Activated gamma-delta T cell treated with anti-CD3 and anti-CD28 coated beads, Interleukin-2, amount 50 U/mL, for 16 hours (primary cell): ENCODE measurements around the gene POLDIP3.
"Not testable (repeated sequence)": the region's sequence is repeated elsewhere in the genome, so short reads cannot be mapped to it uniquely, and the experiment has no call there.

Source experiments
- DNase-seq: peaks from one replicate; pipeline ENCODE4 v3.0.0-alpha.2; 2020; ENCODE audit warnings: low read depth

The POLDIP3 gene

GRCh38 chr22:42584364-42584940 lies 30.2 kb downstream of the POLDIP3 start:
- DNase-seq = no peak

DNA sequence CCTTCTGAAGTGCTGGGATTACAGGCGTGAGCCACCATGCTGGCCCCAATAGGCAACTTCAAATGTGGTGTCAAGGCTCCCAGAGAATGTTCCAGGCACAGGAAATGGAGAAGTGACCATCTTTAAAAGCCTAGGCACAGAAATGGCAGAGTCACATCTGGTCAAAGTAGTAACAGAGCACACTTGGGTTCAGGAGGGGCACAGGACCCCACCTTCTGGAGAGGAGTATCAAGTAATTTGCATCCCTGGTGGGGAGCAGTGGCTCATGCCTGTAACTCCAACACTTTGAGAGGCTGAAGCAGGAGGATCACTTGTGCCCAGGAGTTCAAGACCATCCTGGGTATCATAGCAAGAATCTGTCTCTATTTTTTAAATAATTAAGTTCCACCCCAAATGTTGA lies 31.7 kb downstream of the POLDIP3 start:
- DNase-seq = no peak

DNA sequence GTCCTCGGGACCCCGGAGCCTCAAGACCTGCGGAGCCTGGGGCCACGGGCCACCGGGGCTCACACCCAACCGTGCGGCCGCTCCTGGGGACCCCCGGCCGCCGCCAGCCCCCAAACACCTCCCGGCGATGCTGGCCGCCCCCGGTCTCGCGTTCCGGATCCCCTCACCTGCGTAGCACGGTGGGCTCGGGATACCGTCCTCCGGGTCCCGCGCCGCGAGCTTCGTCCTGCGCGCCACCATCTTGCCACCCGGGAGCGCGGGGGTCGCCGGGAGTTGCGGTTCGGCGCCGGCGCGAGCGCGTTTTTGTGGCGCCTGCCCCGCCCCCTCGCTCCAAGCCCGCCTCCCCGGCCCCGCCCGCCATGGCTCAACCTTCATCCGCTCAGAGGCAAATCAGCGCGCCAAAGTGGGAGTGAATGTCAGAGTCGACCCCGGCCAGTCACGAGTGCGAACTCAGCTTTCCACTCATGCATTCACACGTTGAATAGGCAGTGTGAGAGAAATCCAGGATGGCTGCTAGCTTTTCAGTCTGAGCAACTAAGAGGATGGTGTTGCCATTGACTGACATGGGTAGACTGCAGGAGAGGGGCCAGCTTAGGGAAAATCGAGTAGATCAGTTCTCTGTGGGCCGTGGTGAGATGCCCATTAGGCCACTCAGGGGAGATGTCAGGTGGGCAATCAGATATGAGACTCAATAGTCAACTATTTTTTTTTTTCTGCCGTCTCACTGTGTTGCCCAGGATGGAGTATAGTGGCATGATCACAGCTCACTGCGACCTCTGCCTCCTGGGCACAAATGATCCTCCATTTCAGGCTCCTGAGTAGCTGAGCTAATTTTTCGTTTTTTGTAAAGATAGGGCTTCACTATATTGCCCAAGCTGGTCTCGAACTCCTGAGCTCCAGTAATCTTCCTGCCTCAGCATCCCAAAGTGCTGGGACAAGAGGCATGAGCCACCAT lies 32.6 kb downstream of the POLDIP3 start:
- peak; percentile 74 for DNase-seq

- DNase-seq = not testable (repeated sequence)
Measured at GRCh38 chr22:42581194-42581761, 33.4 kb downstream of the POLDIP3 start.

- not testable (repeated sequence) for DNase-seq
Measured at GRCh38 chr22:42580040-42580439, 34.6 kb downstream of the POLDIP3 start.

GRCh38 chr22:42577623-42578240 lies 37.0 kb downstream of the POLDIP3 start:
- DNase-seq = no peak

- not testable (repeated sequence) for DNase-seq
Measured at GRCh38 chr22:42577141-42577540, 37.5 kb downstream of the POLDIP3 start.

DNA sequence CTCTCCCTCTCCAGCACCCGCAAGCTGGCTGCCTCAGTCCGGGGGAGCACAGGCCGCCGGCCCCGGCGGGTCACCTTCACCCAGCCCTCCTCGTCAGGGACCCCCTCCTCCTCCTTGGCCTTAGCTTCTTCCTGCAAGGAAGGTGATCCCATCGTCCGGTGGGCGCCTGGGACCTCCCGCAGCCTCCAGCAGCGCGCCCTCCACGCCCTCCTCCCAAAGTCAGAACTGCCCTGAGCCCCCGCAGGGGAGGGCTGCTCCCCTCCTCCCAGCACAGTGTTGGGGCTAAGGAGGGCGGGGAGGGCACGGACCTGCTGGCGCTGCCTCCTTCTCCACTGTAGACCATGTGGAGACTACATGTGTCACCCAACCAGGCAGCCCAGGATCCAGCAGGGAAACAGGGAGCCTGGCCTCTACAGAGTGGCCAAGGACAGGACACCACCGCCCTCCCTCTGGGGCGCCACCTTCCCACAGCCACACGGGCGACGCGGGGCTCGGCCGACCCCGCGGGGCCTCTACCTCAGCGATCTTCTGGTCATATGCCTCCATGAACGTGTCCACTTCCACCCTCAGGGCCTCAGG lies 38.6 kb downstream of the POLDIP3 start:
- DNase-seq = not testable (repeated sequence)

DNA sequence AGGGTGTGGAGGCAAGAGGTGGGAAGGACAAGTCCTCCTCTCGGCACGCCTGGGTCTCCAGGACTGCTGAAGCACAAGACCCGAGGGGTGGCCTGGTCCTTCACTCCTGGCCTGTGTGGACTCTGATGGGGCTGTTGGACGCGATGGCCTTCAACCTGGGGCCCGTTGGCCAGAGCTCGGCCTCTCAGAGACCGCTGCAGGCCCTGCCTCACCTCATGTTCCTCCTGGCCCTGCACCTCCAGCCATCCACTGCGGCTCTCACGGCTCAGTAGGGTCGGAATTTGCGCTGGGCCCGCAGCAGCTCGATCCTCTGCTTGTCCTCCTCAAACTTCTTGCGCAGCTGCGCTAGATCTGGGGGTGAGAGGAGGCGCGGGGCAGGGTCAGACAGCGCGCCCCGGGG lies 40.2 kb downstream of the POLDIP3 start:
- not testable (repeated sequence) for DNase-seq

- not testable (repeated sequence) for DNase-seq
Measured at GRCh38 chr22:42574046-42574445, 40.6 kb downstream of the POLDIP3 start.

DNA sequence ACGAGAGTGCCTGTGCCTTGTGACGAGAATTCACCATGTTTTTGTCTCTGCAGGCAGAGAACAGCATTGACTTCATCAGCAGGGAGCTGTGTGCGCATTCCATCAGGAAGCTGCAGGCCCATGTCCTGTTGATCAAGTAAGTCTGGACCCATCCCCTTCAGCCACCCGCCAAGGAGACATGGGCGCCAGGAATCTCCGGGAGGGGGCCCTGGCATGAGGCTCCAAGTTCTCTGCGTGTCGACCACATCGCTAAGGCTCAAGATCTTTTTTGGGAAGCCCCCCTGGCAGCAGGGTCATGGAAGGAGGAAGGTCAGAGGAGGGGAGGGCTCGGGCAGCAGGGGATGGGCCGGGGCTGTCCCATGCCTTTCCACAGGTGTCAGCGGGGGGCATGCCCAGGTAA lies 43.6 kb downstream of the POLDIP3 start:
- not testable (repeated sequence) for DNase-seq

DNA sequence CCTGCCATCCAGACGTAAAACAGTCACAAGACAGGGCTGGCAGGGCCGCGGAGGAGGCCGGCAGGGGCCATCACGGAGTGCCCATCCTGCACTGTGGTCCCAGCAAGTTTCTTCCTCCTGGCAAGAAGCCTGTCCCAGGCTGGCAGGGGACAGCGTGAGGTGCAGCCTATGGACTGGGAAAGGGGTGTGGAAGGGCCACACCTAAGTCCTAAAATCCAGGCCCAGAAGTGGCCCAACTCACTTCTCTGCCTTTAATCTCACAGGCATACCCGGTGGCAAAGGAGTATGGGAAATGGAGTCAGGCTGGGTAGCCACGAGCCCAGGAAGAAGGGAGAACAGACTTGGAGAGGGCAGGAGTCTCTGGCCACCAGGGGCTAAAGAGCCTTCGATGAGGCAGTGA lies 44.1 kb downstream of the POLDIP3 start:
- not testable (repeated sequence) for DNase-seq

DNA sequence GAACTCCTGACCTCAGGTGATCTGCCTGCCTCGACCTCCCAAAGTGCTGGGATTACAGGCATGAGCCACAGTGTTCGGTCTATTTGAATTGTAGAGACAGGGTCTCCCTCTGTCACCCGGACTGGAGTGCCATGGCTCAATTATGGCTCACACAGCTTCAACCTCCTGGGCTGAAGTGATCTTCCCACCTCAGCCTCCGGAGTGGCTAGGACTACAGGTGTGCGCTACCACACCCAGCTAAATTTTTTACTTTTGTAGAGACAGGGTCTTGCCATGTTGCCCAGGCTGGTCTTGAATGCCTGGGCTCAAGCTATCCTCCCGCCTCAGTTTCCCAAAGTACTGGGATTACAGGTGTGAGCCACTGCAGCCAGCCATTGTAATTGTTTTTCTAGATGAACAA lies 46.7 kb downstream of the POLDIP3 start:
- not testable (repeated sequence) for DNase-seq

DNA sequence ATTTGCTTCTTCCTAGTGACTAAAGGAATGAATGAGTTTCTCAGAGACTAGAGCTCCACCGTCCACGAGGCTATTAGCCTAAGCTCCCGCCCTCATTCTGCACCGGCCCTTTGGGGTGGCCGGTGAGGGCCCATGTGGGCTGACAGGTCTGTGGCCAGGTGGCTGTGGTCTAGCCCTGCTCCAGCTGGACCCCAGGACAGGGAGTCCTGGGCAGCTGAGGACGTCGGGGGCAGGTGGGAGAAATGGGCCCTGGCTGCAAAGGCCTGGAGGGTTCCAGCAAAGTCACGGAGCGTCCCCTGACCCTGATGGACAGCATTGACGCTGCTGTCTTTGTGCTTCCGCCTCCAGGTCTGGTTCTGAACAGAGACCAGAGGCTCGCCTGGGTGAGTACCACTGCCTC lies 48.7 kb downstream of the POLDIP3 start:
- DNase-seq = no peak

DNA sequence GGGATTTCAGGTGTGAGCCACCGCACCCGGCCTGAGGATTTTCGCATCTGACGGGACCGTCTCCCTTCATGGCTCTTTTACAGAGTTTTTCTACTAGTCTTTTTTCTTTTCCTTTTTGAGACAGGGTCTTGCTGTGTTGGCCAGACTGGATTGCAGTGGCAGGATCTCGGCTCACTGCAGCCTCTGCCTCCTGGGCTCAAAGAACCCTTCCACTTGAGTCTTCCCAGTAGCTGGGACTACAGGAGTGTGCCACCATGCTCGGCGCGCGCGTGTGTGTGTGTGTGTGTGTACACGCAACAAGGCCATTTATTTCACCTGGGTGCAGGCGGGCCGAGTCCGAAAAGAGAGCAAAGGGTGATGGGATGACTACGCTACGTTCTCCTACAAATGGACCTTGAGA lies 50.0 kb downstream of the POLDIP3 start:
- no peak for DNase-seq

- not testable (repeated sequence) for DNase-seq
Measured at GRCh38 chr22:42563943-42564342, 50.7 kb downstream of the POLDIP3 start.

DNA sequence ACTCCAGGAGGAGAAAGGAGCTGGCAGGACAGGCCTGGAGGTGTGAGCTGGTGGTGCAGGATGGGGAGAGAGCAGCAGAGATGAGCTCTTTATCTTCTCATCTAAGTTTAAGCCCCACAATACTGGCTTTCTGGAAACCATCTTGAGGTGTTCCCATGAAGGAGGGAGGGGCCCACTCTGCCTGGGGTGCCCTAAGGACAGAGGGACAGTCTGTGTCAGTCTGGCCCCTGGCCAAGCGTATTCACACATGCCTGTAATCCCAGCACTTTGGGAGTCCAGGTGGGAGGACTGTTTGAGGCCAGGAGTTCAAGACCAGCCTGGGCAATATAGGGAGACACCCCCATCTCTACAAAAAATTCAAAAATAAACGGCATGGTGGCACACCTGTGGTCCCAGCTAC lies 52.0 kb downstream of the POLDIP3 start:
- DNase-seq = no peak

DNA sequence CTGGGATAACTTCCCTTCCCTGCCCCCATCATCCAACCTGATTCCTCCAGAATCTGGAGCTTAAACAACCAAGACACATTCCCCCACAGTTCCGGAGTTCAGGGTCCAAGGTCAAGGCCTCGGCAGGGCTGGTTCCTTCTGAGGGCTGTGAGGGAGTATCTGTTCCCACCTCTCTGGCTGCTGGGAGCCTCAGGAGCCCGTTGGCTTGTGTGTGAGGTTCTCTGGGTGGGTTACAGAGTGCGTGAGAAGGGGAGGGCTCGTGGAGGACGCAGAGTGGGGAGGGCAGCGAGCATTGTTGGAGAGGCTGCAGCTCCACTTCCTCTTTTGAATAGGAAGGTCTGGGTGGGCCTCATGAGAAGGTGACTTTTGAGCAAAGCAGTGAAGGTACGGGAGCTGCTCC lies 52.4 kb downstream of the POLDIP3 start:
- DNase-seq = no peak

- DNase-seq = no peak
Measured at GRCh38 chr22:42561856-42562255, 52.8 kb downstream of the POLDIP3 start.

DNA sequence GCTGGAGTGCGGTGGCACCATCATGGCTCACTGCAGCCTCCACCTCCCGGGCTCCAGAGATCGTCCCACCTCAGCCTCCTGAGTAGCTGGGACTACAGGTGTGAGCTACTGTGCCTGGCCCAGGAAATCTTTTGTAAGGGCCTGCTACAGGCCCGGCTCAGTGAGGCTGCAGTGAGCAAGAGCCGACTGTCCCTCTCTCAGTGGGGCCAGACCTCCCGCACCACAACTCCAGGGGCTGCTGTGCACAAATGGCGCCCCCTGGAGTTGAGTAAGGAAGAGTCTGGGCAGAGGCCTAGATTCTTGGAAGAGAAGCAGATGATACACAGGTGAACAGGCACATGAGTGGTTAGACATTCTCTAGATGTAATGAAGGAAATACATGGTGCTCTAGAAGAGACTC lies 53.9 kb downstream of the POLDIP3 start:
- DNase-seq = no peak

GRCh38 chr22:42560381-42560780 lies 54.3 kb downstream of the POLDIP3 start:
- no peak for DNase-seq
